Heart left ventricle (tissue), 16 donors: ENCODE measurements around the gene TINAGL1. TPM values are rescaled to one million over a fixed set of nuclear protein-coding genes. Genes with fewer than 3 reads are reported as not detected.

Experiments
- ATAC-seq, 4 donors: fragments of 200-7000 bp; cut with Tn5 transposase; one replicate each; pipeline ENCODE4 v1.9.1; 2020 to 2022; ENCODE audit warnings: moderate library complexity in 4 of 4, mild to moderate bottlenecking in 3 of 4, moderate number of reproducible peaks in 1 of 4
- DNase-seq, 5 donors: peaks; one replicate each; pipeline ENCODE4 v3.0.0-alpha.2; 2020
- H3K27ac ChIP-seq, 12 donors: fragments of 200-600 bp; sonication (generic) in 4 of 12; one replicate each; pipeline versions ENCODE4 v1.5.0 to v1.8.0; 2016 to 2022; ENCODE audit warnings: mild to moderate bottlenecking in 2 of 12
- H3K27me3 ChIP-seq, 9 donors: fragments of 200-600 bp; sonication (generic) in 2 of 9; one replicate each; pipeline versions ENCODE4 v1.5.1 to v1.8.0; 2016 to 2022; ENCODE audit warnings: mild to moderate bottlenecking in 3 of 9
- H3K36me3 ChIP-seq, 9 donors: fragments of 200-600 bp; sonication (generic) in 2 of 9; one replicate each; pipeline versions ENCODE4 v1.5.0 to v1.8.0; 2018 to 2022; ENCODE audit warnings: mild to moderate bottlenecking in 2 of 9
- H3K4me1 ChIP-seq, 12 donors: fragments of 200-600 bp; sonication (generic) in 4 of 12; one replicate each; pipeline versions ENCODE4 v1.5.0 to v1.8.0; 2016 to 2022; ENCODE audit warnings: mild to moderate bottlenecking in 3 of 12
- H3K4me3 ChIP-seq, 12 donors: fragments of 200-600 bp; sonication (generic) in 4 of 12; one replicate each; pipeline versions ENCODE4 v1.5.0 to v1.8.0; 2017 to 2022; ENCODE audit warnings: mild to moderate bottlenecking in 9 of 12, moderate library complexity in 4 of 12
- H3K9me3 ChIP-seq, 12 donors: fragments of 200-600 bp; sonication (generic) in 4 of 12; one replicate each; pipeline versions ENCODE4 v1.5.0 to v1.8.0; 2016 to 2022; ENCODE audit warnings: mild to moderate bottlenecking in 1 of 12
- POLR2A ChIP-seq, 2 donors: fragments of 450-650 bp; IDR thresholded peaks; one replicate each; pipeline ENCODE4 v1.6.1; 2017; ENCODE audit warnings: antibody characterized with exemption in 2 of 2, mild to moderate bottlenecking in 2 of 2, moderate library complexity in 2 of 2
- WGBS, 4 donors: extraction: QIAGEN DNeasy Blood & Tissue Kit in 2 of 4; methylation state at CpG; one replicate each; pipeline versions ENCODE4 v1.1.5 to v1.1.7; 2013 to 2018; 5-methylcytosine and 5-hydroxymethylcytosine counted together
- intact Hi-C, 10 donors: fragments of 100-400 bp; cut with DNase I; formaldehyde crosslinking; loops; one replicate each; pipeline versions ENCODE4 v1.11.1 to v1.14.2; 2022
- polyA plus RNA-seq, 2 donors: library from polyadenylated mRNA; stranded (reverse); fragments of 200-250 nt; gene quantifications; one replicate each; pipeline ENCODE4 v1.2.3, GENCODE V29; 2013
- total RNA-seq, 9 donors: library from RNA; depleted of rRNA in 2 of 9; stranded (reverse); fragments of >200 nt in 2 of 9; fragmentation: NEBNext Ultra II Directional in 3 of 9; extraction: Animal tissue kit (Norgen Biotek cat#: 25700) in 3 of 9; gene quantifications; one replicate each; pipeline versions ENCODE4 v1.1.0 to v1.2.4, GENCODE V29; 2016 to 2023
- TF ChIP-seq, protein P1 (sequence below), 12 donors: fragments of 200-600 bp; sonication (generic) in 4 of 12; IDR thresholded peaks; one replicate each; pipeline versions ENCODE4 v1.5.0 to v1.8.0; 2018 to 2022; ENCODE audit warnings: antibody characterized with exemption in 12 of 12, mild to moderate bottlenecking in 5 of 12
- donor health status: ischemic (EF 13 %, LVEDD 7.1; RV severe dilation, severe dysfunction).
- donor health status: healthy with polysubstance abuse.
- donor health status: DM: no; HTN: yes; CAD: no.
- donor health status: DM: no; HTN: no; CAD: no.
- donor health status: ischemic (EF 25% LVEDD 6.9; RV normal size, moderate dysfunction).
- donor health status: ischemic (EF 25% LVEDD 5.7; RV mildly dilated, moderate dysfunction).
- donor health status: healthy.
- donor health status: DM: yes; HTN: yes; CAD: no.
- donor health status: ischemic (EF 35%, LVEDD 5.7; RV mildly dilated, moderate dysfunction).
- donor health status: nonischemic (EF 11% LVEDD 7.7; RV severe dilation, severe dysfunction).
- donor health status: DM: yes; HTN: yes; CAD: no.
- donor health status: PGD.
- donor health status: ischemic (EF 29% LVEDD 5.4; RV normal size, mild dysfunction).
- donor health status: nonischemic (EF 23%, LVEDD 6.1; RV moderate dilation, normal function).

Gene TINAGL1
- total and polyA plus RNA-seq, 11 donors: 136 to 697 (median 204) TPM

DNA sequence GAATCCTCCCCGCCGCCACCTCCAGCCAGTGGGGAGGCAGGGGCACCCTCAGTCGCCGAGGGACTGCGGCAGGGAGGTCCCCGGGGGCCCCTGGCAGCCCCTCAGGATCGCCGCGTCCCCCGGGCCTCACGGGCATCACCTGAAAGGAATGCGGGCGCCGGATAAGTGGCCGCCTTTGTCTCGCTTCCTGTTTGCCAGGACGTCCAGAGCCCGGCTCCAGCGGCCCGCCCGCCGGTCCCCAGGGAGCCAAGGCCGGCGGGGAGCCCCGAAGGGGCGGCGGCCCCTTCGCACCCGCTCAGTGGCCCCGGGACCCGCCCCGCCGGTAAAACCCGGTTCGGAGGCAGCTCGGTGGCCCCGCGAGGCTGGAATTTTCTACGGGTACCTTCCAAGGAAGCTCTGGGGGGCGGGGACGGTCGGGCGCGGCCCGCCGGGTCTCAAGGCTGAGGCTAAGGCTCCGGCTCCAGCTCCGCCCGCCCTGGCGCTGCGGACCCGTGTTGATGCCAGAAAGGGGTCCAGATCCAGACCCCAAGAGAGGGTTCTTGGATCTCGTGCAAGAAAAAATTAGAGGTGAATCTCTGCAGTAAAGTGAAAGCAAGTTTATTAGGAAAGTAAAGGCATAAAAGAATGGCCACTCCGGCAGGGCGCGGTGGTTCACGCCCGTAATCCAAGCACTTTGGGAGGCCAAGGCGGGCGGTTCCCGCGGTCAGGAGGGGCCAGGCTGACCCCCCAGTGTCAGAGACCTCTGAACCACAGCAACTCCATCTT lies 12.6 kb downstream of the TINAGL1 start:
- Histone ChIP-seq H3K27ac (peak overlapping the region; percentile 75 to 98 (median 92)), H3K9me3 (no peaks in the 10 kb centered on the region), H3K4me3 (peak overlapping the region in 10 of 12 donors; percentile 24 to 52 (median 40)), H3K36me3 (peaks cover 0 to 36% (median 33%) of the 10 kb centered on the region in 9 donors), H3K27me3 (peaks cover 0 to 11% (median 0%) of the 10 kb centered on the region in 9 donors), H3K4me1 (peaks cover 19 to 65% (median 56%) of the 10 kb centered on the region in 12 donors)
- intact Hi-C loops: loop anchor here in 1 of 10 donors (2.0 kb wide), 1 partner anchor 14 kb away; no protein-coding TSS in a partner anchor
- DNase-seq (peak; percentile 57 to 84 (median 75)), ATAC-seq (peak in 3 of 4 donors; percentile 23 to 26 (median 25))
- 18 to 45% (median 30%) methylated on average over 26 to 62 of the region's 62 CpGs for WGBS, 4 donors
- TF ChIP-seq, protein P1, sequence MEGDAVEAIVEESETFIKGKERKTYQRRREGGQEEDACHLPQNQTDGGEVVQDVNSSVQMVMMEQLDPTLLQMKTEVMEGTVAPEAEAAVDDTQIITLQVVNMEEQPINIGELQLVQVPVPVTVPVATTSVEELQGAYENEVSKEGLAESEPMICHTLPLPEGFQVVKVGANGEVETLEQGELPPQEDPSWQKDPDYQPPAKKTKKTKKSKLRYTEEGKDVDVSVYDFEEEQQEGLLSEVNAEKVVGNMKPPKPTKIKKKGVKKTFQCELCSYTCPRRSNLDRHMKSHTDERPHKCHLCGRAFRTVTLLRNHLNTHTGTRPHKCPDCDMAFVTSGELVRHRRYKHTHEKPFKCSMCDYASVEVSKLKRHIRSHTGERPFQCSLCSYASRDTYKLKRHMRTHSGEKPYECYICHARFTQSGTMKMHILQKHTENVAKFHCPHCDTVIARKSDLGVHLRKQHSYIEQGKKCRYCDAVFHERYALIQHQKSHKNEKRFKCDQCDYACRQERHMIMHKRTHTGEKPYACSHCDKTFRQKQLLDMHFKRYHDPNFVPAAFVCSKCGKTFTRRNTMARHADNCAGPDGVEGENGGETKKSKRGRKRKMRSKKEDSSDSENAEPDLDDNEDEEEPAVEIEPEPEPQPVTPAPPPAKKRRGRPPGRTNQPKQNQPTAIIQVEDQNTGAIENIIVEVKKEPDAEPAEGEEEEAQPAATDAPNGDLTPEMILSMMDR (IDR thresholded peaks at IDR 0.05): no peak
- peak in 1 of 2 donors; percentile 29 for TF ChIP-seq POLR2A (IDR thresholded peaks at IDR 0.05)

DNA sequence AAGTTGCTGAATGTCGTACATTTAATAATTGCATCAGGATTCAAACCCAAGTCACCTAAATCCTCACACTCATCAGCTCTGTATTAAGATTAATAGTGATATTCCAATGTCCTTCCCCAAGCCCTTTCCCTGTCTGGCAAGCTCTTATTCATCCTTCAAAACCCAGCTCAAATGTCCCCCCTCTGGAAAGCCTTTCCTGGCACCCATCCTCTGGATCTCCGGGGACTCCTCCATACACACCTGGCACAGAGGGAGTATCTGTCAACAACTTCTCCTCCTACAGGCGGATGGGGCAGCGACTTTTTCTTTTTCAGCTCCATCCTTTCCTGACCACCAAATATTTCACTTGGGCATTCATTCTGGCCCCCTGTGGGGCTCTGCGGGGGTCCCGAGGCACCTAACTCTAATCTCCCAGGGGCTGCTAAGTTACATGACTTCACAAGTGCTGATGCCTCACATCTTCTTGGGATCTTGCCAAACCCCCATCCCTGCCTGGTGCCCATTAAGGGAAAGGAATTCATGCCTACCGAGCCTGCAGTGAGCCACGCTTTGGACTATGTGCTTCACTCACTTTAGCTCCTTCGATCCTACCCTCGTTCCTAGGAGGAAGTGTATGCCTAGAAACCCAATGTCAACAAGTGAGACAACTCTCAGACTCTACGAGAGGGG lies 15.2 kb downstream of the TINAGL1 start:
- Histone ChIP-seq H3K27ac (peak overlapping the region in 3 of 12 donors; percentile 20 to 53 (median 45)), H3K4me1 (peaks cover 8 to 51% (median 36%) of the 10 kb centered on the region in 12 donors)

DNA sequence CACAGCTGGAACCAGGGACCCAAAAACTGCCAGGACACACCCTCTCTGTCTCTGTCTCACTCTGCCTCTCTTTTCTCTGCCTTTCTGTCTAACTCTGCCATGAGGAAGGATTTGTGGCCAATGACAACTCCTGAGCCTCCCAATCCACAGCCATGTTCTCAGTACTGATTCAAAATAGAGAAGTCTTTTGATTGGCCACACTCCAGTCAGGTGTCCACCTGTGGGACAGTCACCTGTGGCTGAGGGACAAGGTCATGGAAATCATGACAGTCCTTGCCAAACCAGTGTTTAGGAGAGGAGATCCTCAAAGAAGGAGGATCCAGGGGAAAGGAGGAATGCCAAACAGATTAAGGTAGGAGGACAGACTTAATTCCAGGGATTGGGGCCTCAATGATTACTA lies 15.8 kb downstream of the TINAGL1 start:
- Histone ChIP-seq H3K36me3 (peaks cover 0 to 6% (median 5%) of the 10 kb centered on the region in 9 donors), H3K4me1 (peaks cover 7 to 50% (median 31%) of the 10 kb centered on the region in 12 donors), H3K27me3 (peaks cover 0 to 11% (median 0%) of the 10 kb centered on the region in 9 donors), H3K4me3 (no peak overlapping the region), H3K27ac (peak overlapping the region in 3 of 12 donors; percentile 20 to 53 (median 45)), H3K9me3 (no peaks in the 10 kb centered on the region)
- no peak for TF ChIP-seq POLR2A (IDR thresholded peaks at IDR 0.05)
- TF ChIP-seq, protein P1 (IDR thresholded peaks at IDR 0.05): no peak
- intact Hi-C loops: loop anchor here in 3 of 10 donors (2.0 to 10.0 kb wide), 2 partner anchors 25 to 193 kb away; no protein-coding TSS in a partner anchor
- ATAC-seq (no peak), DNase-seq (no peak)

More for the DNA sequence above, 15.2 kb downstream of the TINAGL1 start:
- ATAC-seq (no peak), DNase-seq (no peak)
- H3K27me3 ChIP-seq: peaks cover 0 to 11% (median 0%) of the 10 kb centered on the region in 9 donors
- no peak overlapping the region for H3K4me3 ChIP-seq
- WGBS, 4 donors: 55 to 58% (median 57%) methylated on average over 11 of the region's 11 CpGs
- H3K36me3 ChIP-seq: peaks cover 0 to 11% (median 10%) of the 10 kb centered on the region in 9 donors
- H3K9me3 ChIP-seq: no peaks in the 10 kb centered on the region
- intact Hi-C loops: loop anchor here in 3 of 10 donors (2.0 to 10.0 kb wide), 2 partner anchors 25 to 193 kb away; no protein-coding TSS in a partner anchor
- TF ChIP-seq POLR2A (IDR thresholded peaks at IDR 0.05): no peak
- TF ChIP-seq, protein P1 (IDR thresholded peaks at IDR 0.05): no peak
